AG09309 (cell line): ENCODE data around the gene IFITM10.

Experiments used
- DNase-seq: peaks from one replicate; pipeline ENCODE4 v3.0.0-alpha.2; 2010; ENCODE audit warnings: low read depth
- H3K4me3 ChIP-seq: 2 replicates; pipeline ENCODE4 v1.5.1; 2011; ENCODE audit warnings: mild to moderate bottlenecking, low read depth, low read length, moderate library complexity; ENCODE audit not compliant: control insufficient read depth
- TF ChIP-seq, protein P1 (sequence below): IDR thresholded peaks from 2 replicates; pipeline ENCODE4 v1.5.1; 2011; ENCODE audit warnings: mild to moderate bottlenecking, low read depth, low read length, inconsistent platforms; ENCODE audit not compliant: insufficient read depth, control insufficient read depth; ENCODE audit errors: missing control alignments

The IFITM10 gene

DNA sequence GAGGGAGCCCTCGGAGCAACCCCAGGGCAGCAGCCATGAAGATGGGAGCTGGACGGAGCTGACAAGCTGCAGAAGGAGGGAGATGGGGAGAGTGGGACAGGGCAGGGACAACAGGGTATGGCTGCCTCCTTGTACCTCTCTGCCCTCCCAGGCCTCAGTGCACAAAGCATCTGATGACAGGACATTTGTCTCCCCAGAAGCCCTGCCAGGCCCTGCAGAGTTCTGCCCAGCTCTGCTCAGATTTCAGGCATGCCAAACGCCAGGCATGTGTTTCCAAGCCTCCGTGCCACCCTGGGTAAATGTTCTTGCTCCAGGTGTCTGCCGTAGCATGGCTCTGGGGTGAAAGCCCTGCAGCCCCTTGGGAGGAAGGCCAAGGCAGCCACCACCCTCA lies 1.1 kb upstream of the IFITM10 start:
- DNase-seq, result no peak
- no peak overlapping the region for H3K4me3 ChIP-seq
- TF ChIP-seq, protein P1, sequence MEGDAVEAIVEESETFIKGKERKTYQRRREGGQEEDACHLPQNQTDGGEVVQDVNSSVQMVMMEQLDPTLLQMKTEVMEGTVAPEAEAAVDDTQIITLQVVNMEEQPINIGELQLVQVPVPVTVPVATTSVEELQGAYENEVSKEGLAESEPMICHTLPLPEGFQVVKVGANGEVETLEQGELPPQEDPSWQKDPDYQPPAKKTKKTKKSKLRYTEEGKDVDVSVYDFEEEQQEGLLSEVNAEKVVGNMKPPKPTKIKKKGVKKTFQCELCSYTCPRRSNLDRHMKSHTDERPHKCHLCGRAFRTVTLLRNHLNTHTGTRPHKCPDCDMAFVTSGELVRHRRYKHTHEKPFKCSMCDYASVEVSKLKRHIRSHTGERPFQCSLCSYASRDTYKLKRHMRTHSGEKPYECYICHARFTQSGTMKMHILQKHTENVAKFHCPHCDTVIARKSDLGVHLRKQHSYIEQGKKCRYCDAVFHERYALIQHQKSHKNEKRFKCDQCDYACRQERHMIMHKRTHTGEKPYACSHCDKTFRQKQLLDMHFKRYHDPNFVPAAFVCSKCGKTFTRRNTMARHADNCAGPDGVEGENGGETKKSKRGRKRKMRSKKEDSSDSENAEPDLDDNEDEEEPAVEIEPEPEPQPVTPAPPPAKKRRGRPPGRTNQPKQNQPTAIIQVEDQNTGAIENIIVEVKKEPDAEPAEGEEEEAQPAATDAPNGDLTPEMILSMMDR, result no peak

DNA sequence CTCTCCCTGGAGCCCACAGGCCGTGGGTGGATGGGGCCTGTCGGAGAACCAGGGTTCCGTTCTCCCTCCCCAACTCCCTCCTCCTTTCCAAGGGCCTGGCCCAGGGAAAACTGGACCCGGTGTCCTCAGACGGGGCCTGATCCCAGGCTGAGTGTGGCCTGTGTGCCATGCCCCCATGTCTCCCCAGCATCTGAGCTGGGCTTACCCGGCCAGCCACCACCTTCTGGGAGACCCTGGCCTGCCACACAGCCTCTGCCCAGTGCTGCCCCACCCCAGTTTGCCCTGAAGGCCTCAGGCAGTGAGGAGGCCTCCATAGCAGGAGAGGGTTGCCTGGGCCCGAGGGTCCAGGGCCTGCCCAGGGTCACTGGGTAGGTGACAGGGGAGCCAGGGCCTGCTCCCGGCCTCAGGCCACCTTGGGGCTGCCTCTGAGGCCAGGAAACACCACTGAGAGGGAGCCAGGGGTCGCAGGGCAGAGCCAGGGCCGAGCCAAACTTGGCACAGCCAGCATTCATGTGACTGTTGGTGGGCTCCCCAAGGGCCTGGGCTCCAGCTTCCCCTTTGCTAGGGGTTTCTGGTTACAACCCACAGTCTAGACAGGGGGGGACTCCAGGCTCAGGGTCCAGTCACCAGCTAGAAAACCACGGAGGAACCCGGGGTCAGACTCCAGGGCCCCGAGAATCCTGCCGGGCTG lies 590 bp upstream of the IFITM10 start:
- no peak for DNase-seq
- TF ChIP-seq, protein P1, result no peak
- H3K4me3 ChIP-seq, result no peak overlapping the region

DNA sequence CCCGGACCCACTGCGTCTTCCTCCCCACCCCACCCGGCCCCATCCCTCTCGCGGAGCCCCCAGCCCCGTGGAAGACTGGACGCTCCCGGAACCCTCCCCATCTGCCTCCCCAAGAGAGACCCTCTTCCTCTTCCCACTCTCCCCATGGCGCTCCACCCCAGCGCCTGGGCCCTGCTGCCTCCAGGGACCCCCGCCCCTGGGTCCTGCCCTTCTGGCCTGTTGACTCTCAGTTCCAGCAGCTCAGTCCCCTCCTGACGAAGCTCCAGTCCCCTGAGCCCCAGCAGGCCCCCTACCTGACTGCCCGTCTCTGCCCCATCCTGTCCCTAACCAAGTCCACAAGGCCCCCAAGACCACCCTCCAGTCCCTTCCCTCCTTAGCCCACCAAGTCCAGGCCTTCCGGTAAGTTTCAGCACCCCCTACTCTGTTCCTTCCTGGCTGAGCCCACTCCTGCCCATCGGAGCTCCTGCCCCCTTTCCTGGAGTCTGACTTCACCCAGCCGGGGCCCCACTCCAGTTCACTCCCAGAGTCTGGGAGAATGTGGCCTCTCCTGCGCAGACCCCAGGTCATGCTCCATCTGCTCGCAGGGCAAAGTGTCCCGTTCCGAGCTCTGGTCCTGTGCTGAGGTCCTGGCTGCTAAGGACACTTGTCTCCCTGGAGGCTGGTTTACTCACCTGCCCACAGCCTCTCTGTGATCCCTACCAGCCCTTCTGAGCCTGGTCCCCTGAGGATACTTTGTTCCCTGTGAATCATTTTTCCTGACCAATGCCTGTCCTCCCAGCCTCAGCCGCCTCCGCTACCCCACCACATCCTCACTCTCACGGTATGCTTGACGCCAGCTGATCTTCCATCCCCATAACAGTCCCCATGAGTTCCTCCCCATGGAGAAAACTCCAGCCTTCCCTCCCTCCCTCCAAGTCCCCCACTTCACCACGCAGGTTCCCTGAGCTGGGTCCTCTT lies 722 bp downstream of the IFITM10 start:
- H3K4me3 ChIP-seq, result peak overlapping the region; percentile 21
- TF ChIP-seq, protein P1, result no peak
- DNase-seq, result peak; percentile 69

GRCh38 chr11:1748636-1749394 lies 1.6 kb downstream of the IFITM10 start:
- no peak for DNase-seq
- TF ChIP-seq, protein P1, result no peak
- peak overlapping the region; percentile 21 for H3K4me3 ChIP-seq

- TF ChIP-seq, protein P1, result no peak
- peak overlapping the region; percentile 21 for H3K4me3 ChIP-seq
- DNase-seq, result no peak
These were observed 2.4 kb downstream of the IFITM10 start for GRCh38 chr11:1747753-1748635.
